OCI-LY7 (cell line): Measurements from ENCODE around the gene MYBPC2. TPM values are rescaled to one million over a fixed set of nuclear protein-coding genes. Genes with fewer than 3 reads are reported as not detected.

Experiments used
- BruUV-seq: library from RNA; stranded (reverse); fragments of 400-500 nt; replicated peaks from 2 replicates; lab custom pipeline; 2021; lab: Mats Ljungman, UMichigan
- CTCF ChIA-PET: fragments of 300-600 bp; sonication (Branson Sonifier 250); formaldehyde crosslinking; loops from one replicate; lab custom pipeline; 2022; ENCODE audit warnings: antibody characterized with exemption; ENCODE audit not compliant: unreplicated experiment; lab: Charles Lee
- POLR2A ChIA-PET: fragments of 300-600 bp; sonication (Branson Sonifier 250); formaldehyde crosslinking; loops from one replicate; lab custom pipeline; 2022; ENCODE audit warnings: antibody characterized with exemption; lab: Charles Lee
- DNase-seq: peaks from one replicate; pipeline ENCODE4 v3.0.0-alpha.2; 2015; ENCODE audit warnings: low spot score
- H2AFZ ChIP-seq: fragments of 200-600 bp; sonication (generic), shearing (Covaris generic); 2 replicates; pipeline ENCODE4 v1.6.1; 2014; ENCODE audit warnings: mild to moderate bottlenecking, antibody characterized with exemption, low read length, moderate library complexity
- H3K27ac ChIP-seq: fragments of 200-600 bp; sonication (generic); 2 replicates; pipeline ENCODE4 v1.5.1; 2014; ENCODE audit warnings: mixed run types, low read depth, mild to moderate bottlenecking, moderate library complexity, low read length, inconsistent platforms; ENCODE audit not compliant: poor library complexity, severe bottlenecking
- H3K36me3 ChIP-seq: fragments of 200-600 bp; sonication (generic); 2 replicates; pipeline ENCODE4 v1.6.1; 2014; ENCODE audit warnings: mild to moderate bottlenecking, antibody characterized with exemption, low read length, moderate library complexity, mixed read lengths; ENCODE audit not compliant: insufficient read depth
- H3K4me1 ChIP-seq: fragments of 200-600 bp; sonication (generic); 2 replicates; pipeline ENCODE4 v1.5.1; 2014; ENCODE audit warnings: mild to moderate bottlenecking, low read length; ENCODE audit not compliant: insufficient read depth, poor library complexity, severe bottlenecking
- H3K4me2 ChIP-seq: fragments of 200-600 bp; sonication (generic); 2 replicates; pipeline ENCODE4 v1.6.1; 2014; ENCODE audit warnings: mild to moderate bottlenecking, low read length
- H3K4me3 ChIP-seq: fragments of 200-600 bp; sonication (generic); 2 replicates; pipeline ENCODE4 v1.5.1; 2014; ENCODE audit warnings: mild to moderate bottlenecking, low read depth, low read length; ENCODE audit not compliant: poor library complexity, severe bottlenecking
- H3K79me2 ChIP-seq: fragments of 200-600 bp; sonication (generic); 2 replicates; pipeline ENCODE4 v1.6.1; 2016; ENCODE audit warnings: low read depth, mild to moderate bottlenecking, low read length, moderate library complexity, mixed read lengths; ENCODE audit not compliant: insufficient read depth
- H3K9me2 ChIP-seq: fragments of 200-600 bp; sonication (generic); 2 replicates; pipeline ENCODE4 v1.6.1; 2016; ENCODE audit warnings: mild to moderate bottlenecking, low read length, mixed read lengths; ENCODE audit not compliant: insufficient read depth
- H3K9me3 ChIP-seq: fragments of 200-600 bp; sonication (generic); 2 replicates; pipeline ENCODE4 v1.6.1; 2014; ENCODE audit warnings: mild to moderate bottlenecking, mixed run types, low read length, mixed read lengths
- H4K20me1 ChIP-seq: fragments of 200-600 bp; sonication (generic); 2 replicates; pipeline ENCODE4 v1.6.1; 2014; ENCODE audit warnings: mild to moderate bottlenecking, antibody characterized with exemption, low read length, moderate library complexity, mixed read lengths; ENCODE audit not compliant: insufficient read depth
- EZH2phosphoT487 ChIP-seq: fragments of 200-600 bp; sonication (generic); IDR thresholded peaks from 2 replicates; pipeline ENCODE4 v1.6.1; 2018; ENCODE audit warnings: low read depth, borderline replicate concordance, mild to moderate bottlenecking, mixed run types, antibody characterized with exemption, low read length, moderate library complexity, mixed read lengths
- intact Hi-C: fragments of 100-400 bp; cut with micrococcal nuclease; formaldehyde crosslinking; loops from one replicate; pipeline ENCODE4 v1.10.0; 2022; ENCODE audit not compliant: unreplicated experiment
- total RNA-seq, 2 experiments: library from RNA; depleted of rRNA in 1 of 2; stranded (reverse); fragments of >200 nt in 1 of 2; shearing (Covaris generic) in 1 of 2; gene quantifications; 2 replicates each; pipeline ENCODE4 v1.2.3, GENCODE V29; 2014 to 2022
- TF ChIP-seq, protein P1 (sequence below): fragments of 200-600 bp; sonication (generic); conservative IDR thresholded peaks from 2 replicates; pipeline ENCODE4 v1.5.1; 2014; ENCODE audit warnings: mild to moderate bottlenecking, antibody characterized with exemption, low read length, moderate library complexity, mixed read lengths

MYBPC2 gene
- total RNA-seq, 2 experiments from 2014 or later, result 15.4 to 28.2 TPM

DNA sequence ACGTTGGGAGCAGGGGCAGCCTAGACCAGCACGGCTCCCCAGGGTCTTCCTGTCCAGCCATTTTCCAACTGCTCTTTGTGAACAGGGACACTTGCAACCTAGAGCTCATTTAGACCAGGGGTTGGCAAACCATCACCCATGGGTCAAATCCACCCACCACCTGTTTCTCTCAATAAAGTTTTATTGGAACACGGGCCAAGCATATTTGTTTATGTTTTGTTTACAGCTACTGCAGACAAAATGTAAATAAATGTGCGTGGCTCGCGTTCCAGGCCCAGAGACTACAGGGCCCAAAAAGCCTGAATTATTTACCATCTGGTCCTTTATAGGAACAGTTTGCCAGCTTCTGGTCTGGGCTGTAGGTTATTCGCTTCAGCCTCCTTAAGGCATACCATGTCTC is 30.3 kb downstream of the MYBPC2 start:
- Histone ChIP-seq H3K4me3 (no peak overlapping the region), H3K27ac (no peak overlapping the region), H3K4me1 (peaks cover 25% of the 10 kb centered on the region), H3K79me2 (no peaks in the 10 kb centered on the region), H4K20me1 (no peaks in the 10 kb centered on the region), H3K36me3 (no peaks in the 10 kb centered on the region), H3K9me2 (no peaks in the 10 kb centered on the region), H3K9me3 (no peaks in the 10 kb centered on the region), H3K4me2 (no peak overlapping the region), H2AFZ (no peak overlapping the region)
- no TSS peak for BruUV-seq
- CTCF ChIA-PET, result no interaction called here
- TF ChIP-seq EZH2phosphoT487, result no peak
- TF ChIP-seq, protein P1, sequence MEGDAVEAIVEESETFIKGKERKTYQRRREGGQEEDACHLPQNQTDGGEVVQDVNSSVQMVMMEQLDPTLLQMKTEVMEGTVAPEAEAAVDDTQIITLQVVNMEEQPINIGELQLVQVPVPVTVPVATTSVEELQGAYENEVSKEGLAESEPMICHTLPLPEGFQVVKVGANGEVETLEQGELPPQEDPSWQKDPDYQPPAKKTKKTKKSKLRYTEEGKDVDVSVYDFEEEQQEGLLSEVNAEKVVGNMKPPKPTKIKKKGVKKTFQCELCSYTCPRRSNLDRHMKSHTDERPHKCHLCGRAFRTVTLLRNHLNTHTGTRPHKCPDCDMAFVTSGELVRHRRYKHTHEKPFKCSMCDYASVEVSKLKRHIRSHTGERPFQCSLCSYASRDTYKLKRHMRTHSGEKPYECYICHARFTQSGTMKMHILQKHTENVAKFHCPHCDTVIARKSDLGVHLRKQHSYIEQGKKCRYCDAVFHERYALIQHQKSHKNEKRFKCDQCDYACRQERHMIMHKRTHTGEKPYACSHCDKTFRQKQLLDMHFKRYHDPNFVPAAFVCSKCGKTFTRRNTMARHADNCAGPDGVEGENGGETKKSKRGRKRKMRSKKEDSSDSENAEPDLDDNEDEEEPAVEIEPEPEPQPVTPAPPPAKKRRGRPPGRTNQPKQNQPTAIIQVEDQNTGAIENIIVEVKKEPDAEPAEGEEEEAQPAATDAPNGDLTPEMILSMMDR, result no peak
- intact Hi-C loops, result no loop called here
- POLR2A ChIA-PET, result no interaction called here
- no peak for DNase-seq

DNA sequence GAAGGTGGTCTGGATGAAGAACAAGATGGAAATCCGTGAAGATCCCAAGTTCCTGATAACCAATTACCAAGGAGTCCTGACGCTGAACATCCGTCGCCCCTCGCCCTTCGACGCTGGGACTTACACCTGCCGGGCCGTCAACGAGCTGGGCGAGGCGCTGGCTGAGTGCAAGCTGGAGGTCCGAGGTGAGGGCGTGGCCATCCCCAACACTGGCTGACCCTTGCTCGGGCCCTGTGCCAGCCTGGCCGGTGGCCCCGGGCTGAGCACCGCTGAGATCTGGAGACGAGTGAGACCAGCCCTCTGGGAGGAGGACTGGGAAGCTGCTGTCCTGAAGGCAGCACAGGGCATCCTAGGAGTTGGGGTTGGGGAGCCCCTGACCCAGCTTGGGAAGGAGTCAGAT is 31.7 kb downstream of the MYBPC2 start:
- ChIA-PET POLR2A (no interaction called here), CTCF (no interaction called here)
- TF ChIP-seq, protein P1, result no peak
- TF ChIP-seq EZH2phosphoT487, result no peak
- Histone ChIP-seq H3K9me2 (no peaks in the 10 kb centered on the region), H2AFZ (no peak overlapping the region), H3K36me3 (no peaks in the 10 kb centered on the region), H3K79me2 (no peaks in the 10 kb centered on the region), H3K4me3 (no peak overlapping the region), H3K4me2 (no peak overlapping the region), H4K20me1 (no peaks in the 10 kb centered on the region), H3K27ac (no peak overlapping the region), H3K9me3 (no peaks in the 10 kb centered on the region), H3K4me1 (peaks cover 24% of the 10 kb centered on the region)
- no peak for DNase-seq
- intact Hi-C loops, result no loop called here
- no TSS peak for BruUV-seq

DNA sequence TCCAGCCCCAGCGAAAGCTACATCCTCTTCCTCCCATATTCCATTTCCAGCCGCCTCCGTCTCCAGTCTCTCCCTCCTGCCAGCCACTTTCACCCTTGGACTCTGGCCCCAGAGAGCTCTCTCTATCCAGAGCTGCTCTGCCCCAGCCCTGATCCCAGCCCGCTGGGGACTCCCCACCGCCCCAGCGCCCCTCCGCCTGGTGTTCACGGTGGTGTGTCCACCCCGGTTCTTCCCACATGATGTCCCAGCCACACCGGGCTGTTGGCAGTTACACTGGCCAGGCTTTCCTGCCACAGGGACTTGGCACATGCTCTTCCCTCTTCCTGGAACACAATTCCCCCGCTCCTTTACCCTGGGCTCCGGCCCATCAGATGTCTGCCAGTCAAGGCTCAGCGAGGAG is 32.3 kb downstream of the MYBPC2 start:
- ChIA-PET POLR2A (no interaction called here), CTCF (no interaction called here)
- no TSS peak for BruUV-seq

More for the DNA sequence above, 32.3 kb downstream of the MYBPC2 start:
- Histone ChIP-seq H3K4me1 (peaks cover 17% of the 10 kb centered on the region), H3K79me2 (no peaks in the 10 kb centered on the region), H3K9me3 (no peaks in the 10 kb centered on the region), H4K20me1 (no peaks in the 10 kb centered on the region), H3K4me3 (no peak overlapping the region), H3K27ac (no peak overlapping the region), H3K36me3 (no peaks in the 10 kb centered on the region), H3K4me2 (no peak overlapping the region), H3K9me2 (no peaks in the 10 kb centered on the region), H2AFZ (no peak overlapping the region)
- intact Hi-C loops, result no loop called here
- no peak for DNase-seq
- TF ChIP-seq, protein P1, result no peak
- no peak for TF ChIP-seq EZH2phosphoT487
